Activated CD8-positive, alpha-beta memory T cell treated with anti-CD3 and anti-CD28 coated beads for 4 hours (primary cell): ENCODE data around the gene C20orf144.

Experiments used
- DNase-seq, 2 donors: peaks; one replicate each; pipeline ENCODE4 v3.0.0-alpha.2; 2020; ENCODE audit warnings: low read depth in 2 of 2

C20orf144 gene

DNA sequence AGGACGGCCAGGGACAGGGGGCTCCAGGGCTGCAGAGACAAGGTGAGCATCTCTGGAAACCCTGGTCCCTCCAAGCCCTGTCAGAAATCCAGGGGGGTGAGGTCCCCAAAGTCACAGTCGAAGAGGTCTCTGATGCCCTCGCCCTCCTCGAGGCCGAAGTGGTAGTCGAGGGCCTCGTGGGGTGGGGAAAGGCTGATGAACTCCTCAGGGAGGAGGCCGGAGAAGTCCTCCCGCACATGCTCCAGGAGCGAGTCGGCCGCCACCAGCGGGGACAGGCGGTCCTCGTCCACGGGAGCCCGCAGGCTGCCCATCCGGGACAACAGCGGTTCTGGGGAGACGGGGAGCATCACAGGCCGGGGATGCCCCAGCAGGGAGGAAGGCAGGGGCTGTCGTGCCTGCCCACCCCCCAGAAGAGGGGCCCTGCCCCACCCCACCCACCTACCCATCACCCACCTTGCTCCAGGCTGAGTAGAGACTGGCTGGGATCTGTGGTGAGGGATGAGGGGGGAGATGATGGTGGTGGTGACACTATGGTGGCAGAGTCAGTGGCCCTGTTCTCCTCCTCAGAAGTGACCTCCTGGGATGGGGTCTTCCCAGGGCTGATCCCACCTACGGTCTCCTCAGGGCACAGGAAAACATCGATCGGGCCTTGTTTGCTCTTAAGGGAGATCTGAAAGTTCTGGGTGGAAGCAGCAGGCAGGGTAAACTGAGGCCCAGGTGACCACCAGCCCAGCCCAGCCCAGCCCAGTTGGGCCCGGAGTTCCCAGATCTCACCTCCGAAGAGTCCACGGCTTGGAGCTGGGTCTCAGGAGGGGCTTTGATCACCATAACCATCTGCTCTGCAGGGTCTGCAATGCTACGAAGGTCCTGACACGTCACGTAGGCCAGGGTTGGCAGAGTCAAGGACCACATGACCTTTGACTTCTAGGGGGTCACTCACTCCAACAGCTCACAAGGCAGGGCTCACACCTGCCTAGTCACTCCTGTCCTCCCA, 14.8 kb downstream of the C20orf144 start:
- DNase-seq: no peak

- no peak for DNase-seq
These were observed 16.0 kb downstream of the C20orf144 start for GRCh38 chr20:33677991-33678702.

GRCh38 chr20:33679758-33680485, 17.8 kb downstream of the C20orf144 start:
- no peak for DNase-seq

- no peak for DNase-seq
These were observed 18.6 kb downstream of the C20orf144 start for GRCh38 chr20:33680686-33681085.

DNA sequence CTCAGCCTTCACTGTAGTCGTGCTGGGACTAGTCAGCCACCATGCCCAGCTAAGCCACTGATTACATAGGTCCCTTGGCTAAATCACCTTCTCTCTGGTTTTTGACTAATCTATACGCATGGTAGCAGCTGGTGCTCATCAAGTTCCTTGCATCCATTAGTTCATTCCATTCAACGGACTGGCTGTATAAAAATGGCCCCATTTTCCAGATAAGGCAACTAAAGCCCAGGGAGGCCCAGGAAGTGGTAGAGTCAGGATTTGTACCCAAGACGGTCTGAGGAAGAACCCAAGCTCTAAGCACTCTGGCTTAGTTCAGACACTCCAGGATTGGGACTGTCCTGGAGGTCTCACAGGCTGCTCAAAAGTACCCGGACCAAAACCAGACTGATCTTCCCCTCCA, 19.2 kb downstream of the C20orf144 start:
- DNase-seq: no peak

DNA sequence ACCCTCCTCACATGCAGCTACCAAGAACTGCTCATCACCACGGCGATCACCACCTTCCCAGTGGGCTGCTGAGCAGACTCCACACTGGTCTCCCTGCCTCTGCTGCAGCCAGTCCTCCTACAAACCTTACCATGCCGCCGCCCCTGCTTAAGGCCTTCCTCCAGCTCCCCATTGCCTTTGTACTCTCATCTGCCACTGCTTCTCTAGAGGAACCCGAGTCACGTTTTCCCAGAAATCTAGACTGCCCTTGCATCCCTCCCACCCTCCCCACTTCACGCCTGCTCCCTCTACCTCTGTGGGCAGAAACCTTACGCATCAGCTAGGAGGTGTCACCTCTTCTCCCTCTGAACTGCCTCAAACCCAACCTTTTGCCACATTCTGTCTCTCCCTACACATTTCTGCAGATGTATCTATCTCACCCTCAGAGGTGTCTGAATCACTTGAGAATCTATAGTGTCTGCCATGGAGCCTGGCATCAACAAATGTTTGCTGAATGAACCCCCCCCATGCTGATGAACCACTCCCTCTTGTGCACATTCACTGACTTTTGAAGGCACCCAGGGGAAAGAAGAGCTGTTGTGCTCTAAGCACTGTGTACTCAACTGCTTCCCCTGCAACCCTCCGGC, 19.7 kb downstream of the C20orf144 start:
- DNase-seq: no peak

DNA sequence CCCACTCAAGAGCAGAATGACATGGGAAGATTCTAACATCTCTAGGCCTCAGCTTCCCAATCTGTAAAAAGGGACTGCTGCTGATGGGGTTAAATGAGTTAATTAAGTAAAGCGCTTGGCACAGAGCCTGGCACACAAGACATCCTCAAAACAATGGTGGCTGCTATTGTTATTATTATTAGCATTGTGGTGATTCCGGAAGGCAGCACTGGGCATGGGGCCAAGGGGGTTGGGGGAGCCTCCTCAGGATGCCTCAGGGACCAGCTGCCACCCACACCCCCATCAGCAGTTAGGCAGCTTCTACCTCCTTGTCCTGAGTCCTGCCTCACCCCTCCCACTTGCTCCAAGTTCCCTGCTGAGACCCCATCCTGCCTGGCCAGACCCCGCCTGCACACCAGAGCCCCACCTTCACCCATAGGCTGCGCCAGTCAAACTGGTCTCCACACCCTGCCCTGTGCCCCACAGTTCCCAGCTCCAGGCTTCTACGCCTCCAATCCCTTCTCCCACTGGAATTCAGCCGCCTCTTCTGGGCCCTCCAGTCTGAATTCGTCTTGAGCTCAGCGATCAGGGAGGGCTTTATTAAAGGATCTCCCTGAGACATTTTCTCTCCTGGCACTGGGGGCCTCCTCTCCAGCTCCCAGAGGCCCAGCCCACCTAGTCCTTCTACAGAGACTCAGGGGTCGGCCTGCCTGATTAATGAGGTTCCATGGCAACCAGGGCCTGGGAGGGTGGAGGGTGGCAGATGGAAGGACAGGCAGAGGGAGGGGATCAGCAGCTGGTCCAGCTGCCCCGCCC, 22.6 kb downstream of the C20orf144 start:
- no peak for DNase-seq

DNA sequence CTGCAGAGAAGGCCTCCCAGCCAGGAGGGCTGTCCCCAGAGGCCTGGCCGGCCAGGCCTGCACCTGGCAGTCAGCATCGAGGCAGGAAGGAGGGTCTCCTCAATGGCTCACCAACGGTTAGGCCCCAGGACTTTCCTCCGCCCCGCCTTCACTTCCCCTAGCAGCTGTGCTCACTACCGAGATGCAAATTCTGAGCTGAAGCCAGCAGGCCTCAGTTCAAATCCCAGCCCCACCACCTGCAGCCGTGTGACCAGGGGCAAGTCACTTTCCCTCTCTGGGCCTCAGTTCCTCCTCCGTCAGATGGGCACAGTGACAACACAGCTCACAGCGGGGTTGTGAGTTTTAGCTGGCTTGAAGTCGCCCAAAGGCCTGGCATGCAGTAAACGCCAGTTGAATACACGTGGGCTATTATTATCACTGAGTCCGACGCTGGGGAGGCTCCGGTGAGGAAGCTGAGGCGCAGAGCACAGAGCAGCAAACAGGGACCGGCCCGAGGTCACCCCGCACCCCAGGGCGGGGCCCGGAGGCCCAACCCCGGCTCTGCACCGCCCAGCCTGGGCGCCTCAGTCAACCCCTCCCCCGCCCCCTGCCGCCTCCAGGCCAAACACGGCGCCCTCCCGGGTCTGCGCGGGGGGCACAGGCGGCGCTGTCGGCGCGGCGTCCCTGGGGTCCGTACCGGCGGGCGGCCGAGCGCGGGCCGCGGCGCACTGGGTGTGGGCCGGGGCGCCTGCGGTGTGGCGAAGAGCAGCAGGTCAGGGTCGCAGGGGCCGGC, 23.4 kb downstream of the C20orf144 start:
- no peak for DNase-seq

DNA sequence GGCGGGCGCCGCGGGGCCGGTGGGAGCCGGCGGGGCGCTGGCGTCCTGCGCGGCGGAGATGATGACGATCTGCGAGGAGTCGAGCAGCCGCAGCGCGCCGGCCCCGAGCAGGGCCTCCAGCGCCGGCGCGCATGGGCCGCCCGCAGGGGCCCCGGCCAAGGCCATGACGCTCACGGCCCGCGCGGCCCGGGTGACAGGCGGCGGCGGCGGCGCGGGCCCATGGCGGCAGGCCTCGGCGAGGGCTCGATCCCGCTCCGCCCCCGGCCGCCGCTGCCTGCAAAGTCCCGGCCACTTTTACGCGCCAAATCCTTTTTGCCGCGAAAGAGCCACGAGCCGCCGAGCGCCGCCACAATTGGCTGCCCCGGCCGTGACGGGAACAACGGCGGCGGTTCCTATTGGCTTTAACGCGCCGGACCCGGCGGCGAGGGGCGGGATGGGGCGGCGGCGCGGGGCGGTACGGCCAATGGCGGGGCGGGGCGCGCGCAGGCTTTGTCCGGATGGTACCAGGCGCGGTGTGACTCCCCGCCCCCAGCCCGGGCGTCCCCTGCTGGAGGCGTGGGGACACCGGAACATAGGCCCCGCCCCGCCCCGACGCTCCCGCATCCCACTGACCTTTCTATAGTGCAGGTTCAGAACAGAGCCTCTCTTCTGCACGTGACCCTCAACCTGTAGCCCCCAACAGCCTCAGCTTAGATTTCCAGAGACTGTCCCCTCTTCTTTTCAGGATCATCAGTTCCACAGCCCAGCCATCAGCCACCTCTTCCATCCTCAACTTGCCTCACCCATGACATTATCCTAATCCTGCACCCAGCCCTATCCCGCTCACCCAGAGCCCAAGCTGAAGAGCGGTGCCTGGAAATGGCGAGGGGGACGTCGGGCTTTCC, 24.2 kb downstream of the C20orf144 start, which contains the start of gene E2F1:
Gene E2F1, minus strand, starts transcription at position 286 of the 884 bp plus-strand sequence. Its CDS starts 121 bp downstream, at position 165.
- peak; percentile 83 to 90 for DNase-seq

GRCh38 chr20:33686984-33687366, 24.8 kb downstream of the C20orf144 start:
- no peak for DNase-seq

DNA sequence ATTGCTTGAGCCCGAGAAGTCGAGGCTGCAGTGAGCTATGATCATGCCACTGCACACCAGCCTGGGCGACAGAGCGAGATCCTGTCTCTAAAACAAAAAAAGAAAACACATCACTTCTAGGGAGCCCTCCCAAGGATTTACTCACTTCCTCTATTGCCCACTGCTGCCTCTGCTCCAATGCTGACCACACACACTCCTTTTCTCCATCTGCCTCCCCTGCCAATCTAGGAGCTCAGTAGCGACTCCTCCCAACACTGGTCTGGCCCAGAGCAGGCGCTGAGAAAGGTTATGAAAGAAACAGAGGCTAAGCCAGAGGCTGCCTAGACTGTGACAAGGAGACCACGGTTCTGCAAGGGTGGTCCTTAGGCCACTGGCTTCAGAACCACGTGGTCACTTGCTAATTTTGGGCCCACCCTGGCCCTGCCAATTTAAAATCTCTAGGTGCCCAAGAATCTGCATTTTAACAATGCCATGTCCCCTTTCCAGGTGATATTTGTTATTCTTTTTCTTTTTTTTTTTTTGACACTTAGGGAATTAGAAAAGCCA, 25.3 kb downstream of the C20orf144 start:
- no peak for DNase-seq

DNA sequence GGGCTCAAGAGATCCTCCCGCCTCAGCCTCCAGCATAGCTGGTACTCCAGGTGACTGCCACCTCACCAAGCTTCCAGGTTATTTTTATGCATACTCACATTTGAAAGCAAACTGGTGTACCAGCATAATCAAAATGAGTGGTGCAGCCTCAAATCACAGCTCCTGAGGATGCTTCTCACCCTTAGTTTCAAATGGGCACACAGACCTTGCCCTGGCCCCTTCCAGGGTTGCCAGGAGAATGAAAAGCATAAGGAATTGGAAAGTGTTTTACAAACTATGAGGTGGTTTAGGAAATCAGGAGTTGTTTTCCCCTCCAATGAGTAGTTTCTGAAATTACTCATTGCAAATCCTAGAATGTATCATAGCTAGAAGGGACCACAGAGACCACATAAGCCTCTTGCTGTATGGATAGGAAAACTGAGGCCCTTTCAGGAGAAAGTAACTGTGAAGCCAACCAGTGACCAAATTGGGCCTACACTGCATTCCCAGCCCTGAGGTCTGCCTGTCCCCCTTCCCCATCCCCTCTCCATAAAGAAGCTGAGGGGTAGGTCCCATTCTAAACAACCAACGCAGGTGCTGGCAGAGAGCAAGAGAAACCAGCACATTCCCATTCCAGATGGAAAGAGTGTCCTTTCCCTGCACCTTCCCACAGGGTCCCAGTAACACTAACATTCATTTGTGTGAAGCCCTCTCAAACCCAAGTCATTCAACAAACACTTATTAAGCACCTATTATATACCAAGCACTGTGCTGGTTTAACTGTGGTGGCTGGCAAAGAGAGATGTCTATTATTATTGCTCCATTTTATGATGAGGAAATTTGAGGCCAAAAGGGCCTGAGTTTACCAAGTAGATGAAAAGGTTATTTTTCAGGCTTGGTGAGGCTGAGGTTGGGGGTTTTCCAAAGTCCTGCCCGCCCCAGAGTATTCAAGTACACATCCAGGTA, 26.1 kb downstream of the C20orf144 start:
- DNase-seq: no peak

- no peak for DNase-seq
These were observed 26.9 kb downstream of the C20orf144 start for GRCh38 chr20:33688938-33689424.

DNA sequence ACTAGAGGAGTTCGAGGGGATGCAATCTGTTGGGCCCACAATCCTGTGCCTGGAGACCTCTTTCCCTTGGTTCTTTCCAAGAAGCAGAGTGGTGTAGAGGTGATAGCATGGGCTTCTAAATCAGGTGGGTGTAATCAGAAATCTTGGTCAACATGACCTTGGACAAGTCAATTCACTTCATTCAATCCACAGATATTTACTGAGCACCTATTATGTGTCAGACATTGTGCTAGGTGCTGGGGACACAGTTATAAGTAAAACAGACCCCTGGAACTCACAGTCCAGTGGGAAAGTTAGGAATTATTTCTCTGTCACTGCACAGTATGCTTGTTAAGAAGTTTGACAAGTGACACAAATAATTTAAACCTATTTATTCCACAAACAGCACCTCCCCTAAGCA, 27.4 kb downstream of the C20orf144 start:
- no peak for DNase-seq

DNA sequence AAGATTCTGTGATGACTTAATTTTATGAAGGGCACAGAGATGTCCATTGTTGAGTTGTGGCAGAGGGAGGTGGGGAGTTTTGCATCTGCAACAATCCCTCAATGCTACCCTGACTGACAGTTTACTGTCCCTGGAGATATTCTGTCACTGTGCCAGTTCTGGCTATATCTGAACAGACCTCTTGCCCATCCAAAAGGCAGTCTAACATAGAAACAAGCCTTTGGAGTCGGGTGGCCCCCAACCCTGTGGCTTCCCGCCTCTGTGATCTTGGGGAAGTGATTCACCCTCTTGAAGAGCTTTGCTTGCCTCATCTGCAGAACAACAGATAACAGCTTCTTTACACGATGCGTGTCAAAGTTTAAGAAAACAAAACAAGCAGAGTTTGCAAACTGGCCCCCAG, 27.8 kb downstream of the C20orf144 start:
- peak in 1 of 2 donors; percentile 33 for DNase-seq

GRCh38 chr20:33693289-33693688, 31.2 kb downstream of the C20orf144 start:
- no peak for DNase-seq
